Measurements from ENCODE around the gene TSPAN4. TPM values are rescaled to one million over a fixed set of nuclear protein-coding genes. Genes with fewer than 3 reads are reported as not detected.

The TSPAN4 gene
- total RNA-seq, 4 donors from 2014 or later, result 81.4 to 156 (median 129) TPM

DNA sequence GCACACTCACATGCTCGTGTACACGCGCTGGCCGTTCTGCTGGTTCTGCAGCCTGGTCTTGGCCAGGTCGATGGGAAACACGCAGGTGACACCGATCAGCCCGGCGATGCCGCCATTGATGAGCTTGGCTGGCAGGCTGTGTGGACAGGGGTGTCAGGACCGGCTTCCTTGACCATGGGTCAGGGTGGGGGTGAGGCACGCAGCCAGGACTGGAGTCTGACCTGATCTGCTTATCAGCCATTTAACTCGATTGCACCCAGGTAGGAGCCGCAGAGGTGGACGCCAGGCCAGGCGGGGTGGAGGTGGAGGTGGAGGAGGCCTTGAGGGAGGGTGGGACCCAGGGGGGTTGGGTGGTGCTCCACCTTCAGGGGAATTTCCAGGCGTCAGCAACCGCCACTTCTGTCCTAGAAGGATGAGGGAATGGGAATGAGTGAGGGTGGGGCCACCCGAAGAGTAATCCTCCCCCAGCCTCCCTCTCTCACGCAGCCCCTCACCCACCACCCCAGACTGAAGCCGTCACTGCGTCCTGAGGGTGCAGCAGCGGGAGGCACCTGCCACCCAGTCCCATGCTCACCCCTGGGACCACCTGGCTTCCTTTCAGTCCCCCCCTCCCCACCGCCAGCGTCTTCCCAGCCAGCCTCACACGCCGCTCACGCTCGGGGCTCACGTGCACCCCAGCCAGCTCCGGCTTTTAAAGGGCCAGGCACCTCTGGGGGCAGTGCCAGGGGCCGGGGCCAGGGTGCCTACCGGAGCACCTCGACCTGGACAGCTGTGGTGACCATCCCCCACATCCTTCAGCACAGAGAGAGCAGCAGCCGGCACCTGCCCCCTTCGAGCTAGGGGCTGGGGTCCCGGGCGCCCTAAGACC, 47.7 kb upstream of the TSPAN4 start:
- intact Hi-C loops (cut with DNase I), result no loop called here

DNA sequence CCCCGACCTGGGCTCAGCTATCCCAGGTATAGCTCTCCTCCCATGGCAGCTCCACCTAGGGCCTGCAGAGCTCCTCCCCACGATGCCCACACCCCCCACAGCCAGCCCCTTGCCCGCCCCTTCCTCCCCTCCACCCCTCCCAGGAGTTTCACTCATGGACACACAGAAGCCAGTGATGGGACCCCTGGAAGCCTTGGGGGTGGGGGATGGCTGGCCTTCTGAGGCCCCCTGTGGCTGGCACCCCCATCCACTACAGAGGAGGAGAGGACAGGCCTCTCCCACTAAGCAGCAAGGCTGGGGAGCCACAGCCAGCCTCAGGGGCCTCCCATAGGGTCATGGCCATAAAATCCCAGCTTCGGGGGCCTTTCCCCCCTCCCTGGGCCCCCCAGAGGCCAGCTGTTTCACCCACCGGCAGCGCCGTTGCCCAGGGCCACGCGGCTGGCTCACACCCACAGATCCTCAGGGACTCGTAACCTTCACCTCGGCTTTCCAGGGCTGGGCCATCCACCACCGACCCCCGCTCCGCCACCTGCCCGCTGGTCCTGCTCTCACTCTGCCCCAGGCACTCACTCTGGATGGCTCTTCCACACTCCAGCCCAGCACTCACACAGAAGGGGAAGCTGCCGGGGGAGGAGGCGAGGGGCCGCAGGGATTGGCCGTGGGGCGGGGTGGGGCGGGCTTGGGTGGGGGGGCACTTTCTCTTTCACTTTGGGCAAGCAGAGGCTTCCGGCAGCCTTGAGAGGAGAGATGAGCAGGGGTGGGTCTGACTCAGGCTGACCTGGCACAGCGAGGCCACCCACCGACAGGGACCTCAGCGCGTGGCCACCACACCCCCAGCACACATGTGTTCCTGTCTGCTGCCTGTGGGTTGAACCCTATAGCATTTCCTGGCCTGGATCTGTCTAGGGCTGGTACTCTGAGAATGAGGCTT, 46.8 kb upstream of the TSPAN4 start:
- peak overlapping the region; percentile 59 to 93 (median 84) for H3K4me3 ChIP-seq
- peak overlapping the region; percentile 84 to 93 (median 90) for H3K27ac ChIP-seq (replicated peaks in 1 of 4)
- WGBS, result 19% methylated on average over 4 of the region's 26 CpGs
- peaks cover 32 to 49% (median 37%) of the 10 kb centered on the region in 4 donors for H3K4me1 ChIP-seq
- TF ChIP-seq POLR2AphosphoS5 (IDR thresholded peaks at IDR 0.05), result peak; percentile 30 to 73
- TF ChIP-seq, protein P1, sequence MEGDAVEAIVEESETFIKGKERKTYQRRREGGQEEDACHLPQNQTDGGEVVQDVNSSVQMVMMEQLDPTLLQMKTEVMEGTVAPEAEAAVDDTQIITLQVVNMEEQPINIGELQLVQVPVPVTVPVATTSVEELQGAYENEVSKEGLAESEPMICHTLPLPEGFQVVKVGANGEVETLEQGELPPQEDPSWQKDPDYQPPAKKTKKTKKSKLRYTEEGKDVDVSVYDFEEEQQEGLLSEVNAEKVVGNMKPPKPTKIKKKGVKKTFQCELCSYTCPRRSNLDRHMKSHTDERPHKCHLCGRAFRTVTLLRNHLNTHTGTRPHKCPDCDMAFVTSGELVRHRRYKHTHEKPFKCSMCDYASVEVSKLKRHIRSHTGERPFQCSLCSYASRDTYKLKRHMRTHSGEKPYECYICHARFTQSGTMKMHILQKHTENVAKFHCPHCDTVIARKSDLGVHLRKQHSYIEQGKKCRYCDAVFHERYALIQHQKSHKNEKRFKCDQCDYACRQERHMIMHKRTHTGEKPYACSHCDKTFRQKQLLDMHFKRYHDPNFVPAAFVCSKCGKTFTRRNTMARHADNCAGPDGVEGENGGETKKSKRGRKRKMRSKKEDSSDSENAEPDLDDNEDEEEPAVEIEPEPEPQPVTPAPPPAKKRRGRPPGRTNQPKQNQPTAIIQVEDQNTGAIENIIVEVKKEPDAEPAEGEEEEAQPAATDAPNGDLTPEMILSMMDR (IDR thresholded peaks at IDR 0.05), result no peak
- H3K27me3 ChIP-seq, result peaks cover 0 to 8% (median 0%) of the 10 kb centered on the region in 4 donors
- H3K9me3 ChIP-seq, result no peaks in the 10 kb centered on the region
- peaks cover 6 to 49% (median 43%) of the 10 kb centered on the region in 4 donors for H3K36me3 ChIP-seq
- peak; percentile 95 for DNase-seq (ENCODE audit: extremely low spot score)
- intact Hi-C loops (cut with DNase I), result no loop called here

More for the DNA sequence above, 47.7 kb upstream of the TSPAN4 start:
- Histone ChIP-seq H3K4me1 (peaks cover 32 to 52% (median 40%) of the 10 kb centered on the region in 4 donors), H3K27ac (replicated peaks in 1 of 4) (peak overlapping the region; percentile 84 to 93 (median 90)), H3K9me3 (no peaks in the 10 kb centered on the region), H3K27me3 (peaks cover 0 to 17% (median 4%) of the 10 kb centered on the region in 4 donors), H3K4me3 (peak overlapping the region; percentile 59 to 93 (median 84)), H3K36me3 (peaks cover 6 to 40% (median 34%) of the 10 kb centered on the region in 4 donors)
- TF ChIP-seq POLR2A (IDR thresholded peaks at IDR 0.05; ENCODE audit: low read depth), result no peak
- no peak for TF ChIP-seq POLR2AphosphoS5 (IDR thresholded peaks at IDR 0.05)
- TF ChIP-seq, protein P1 (IDR thresholded peaks at IDR 0.05), result no peak
- TF ChIP-seq EP300 (IDR thresholded peaks at IDR 0.05), result no peak
- 53% methylated on average over 18 of the region's 38 CpGs for WGBS
- DNase-seq (ENCODE audit: extremely low spot score), result no peak

- WGBS, result 19% methylated on average over 9 of the region's 18 CpGs
- no peak for DNase-seq (ENCODE audit: extremely low spot score)
- peaks cover 32 to 49% (median 37%) of the 10 kb centered on the region in 4 donors for H3K4me1 ChIP-seq
- H3K9me3 ChIP-seq, result no peaks in the 10 kb centered on the region
- intact Hi-C loops (cut with DNase I), result no loop called here
- H3K27ac ChIP-seq (replicated peaks in 1 of 4), result peak overlapping the region; percentile 84 to 93 (median 90)
- H3K4me3 ChIP-seq, result peak overlapping the region; percentile 59 to 93 (median 84)
- peaks cover 6 to 50% (median 45%) of the 10 kb centered on the region in 4 donors for H3K36me3 ChIP-seq
- no peak for TF ChIP-seq POLR2AphosphoS5 (IDR thresholded peaks at IDR 0.05)
- no peak for TF ChIP-seq EP300 (IDR thresholded peaks at IDR 0.05)
- TF ChIP-seq POLR2A (IDR thresholded peaks at IDR 0.05; ENCODE audit: low read depth), result no peak
- TF ChIP-seq, protein P1 (IDR thresholded peaks at IDR 0.05), result no peak
- H3K27me3 ChIP-seq, result peaks cover 0 to 2% (median 0%) of the 10 kb centered on the region in 4 donors
These were observed 45.9 kb upstream of the TSPAN4 start for GRCh38 chr11:796565-797295.

All from esophagus muscularis mucosa (tissue), 4 donors.